Measurements from ENCODE around the gene NHERF2. TPM values are rescaled to one million over a fixed set of nuclear protein-coding genes. Genes with fewer than 3 reads are reported as not detected.

Gene NHERF2
- total and polyA plus RNA-seq, 9 of the 15 experiments (the other 6 are each of a cell fraction or from before 2014, with no cell fraction given): 0.15 to 42.0 (median 12.5) TPM

DNA sequence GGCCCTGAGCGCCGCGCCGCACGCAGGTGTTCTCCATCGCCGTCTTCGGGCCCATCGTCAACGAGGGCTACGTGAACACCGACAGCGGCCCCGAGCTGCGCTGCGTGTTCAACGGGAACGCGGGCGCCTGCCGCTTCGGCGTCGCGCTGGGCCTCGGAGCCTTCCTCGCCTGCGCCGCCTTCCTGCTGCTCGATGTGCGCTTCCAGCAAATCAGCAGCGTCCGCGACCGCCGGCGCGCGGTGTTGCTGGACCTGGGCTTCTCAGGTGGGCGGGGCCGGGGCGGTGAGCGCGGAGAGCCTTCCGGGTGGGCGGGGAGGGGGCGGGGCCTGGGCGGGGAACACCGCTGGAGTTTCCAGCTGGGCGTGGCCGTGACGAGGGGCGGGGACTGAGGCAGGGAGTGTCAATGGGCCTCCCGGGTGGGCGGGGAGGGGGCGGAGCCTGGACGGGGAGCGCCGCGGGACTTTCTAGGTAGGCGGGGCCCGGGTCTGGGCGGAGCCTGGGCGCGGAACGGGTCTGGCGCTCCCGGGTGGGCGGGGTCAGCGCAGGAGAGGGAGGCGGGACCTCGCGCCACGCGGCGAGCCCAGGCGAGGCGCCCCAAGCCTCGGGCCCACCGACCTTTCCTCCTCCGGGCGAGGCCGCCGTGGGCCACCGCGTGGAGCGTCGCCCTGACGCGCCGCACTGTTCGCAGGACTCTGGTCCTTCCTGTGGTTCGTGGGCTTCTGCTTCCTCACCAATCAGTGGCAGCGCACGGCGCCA, 34.6 kb upstream of the NHERF2 start (continued):
- TF ChIP-seq, protein P1, sequence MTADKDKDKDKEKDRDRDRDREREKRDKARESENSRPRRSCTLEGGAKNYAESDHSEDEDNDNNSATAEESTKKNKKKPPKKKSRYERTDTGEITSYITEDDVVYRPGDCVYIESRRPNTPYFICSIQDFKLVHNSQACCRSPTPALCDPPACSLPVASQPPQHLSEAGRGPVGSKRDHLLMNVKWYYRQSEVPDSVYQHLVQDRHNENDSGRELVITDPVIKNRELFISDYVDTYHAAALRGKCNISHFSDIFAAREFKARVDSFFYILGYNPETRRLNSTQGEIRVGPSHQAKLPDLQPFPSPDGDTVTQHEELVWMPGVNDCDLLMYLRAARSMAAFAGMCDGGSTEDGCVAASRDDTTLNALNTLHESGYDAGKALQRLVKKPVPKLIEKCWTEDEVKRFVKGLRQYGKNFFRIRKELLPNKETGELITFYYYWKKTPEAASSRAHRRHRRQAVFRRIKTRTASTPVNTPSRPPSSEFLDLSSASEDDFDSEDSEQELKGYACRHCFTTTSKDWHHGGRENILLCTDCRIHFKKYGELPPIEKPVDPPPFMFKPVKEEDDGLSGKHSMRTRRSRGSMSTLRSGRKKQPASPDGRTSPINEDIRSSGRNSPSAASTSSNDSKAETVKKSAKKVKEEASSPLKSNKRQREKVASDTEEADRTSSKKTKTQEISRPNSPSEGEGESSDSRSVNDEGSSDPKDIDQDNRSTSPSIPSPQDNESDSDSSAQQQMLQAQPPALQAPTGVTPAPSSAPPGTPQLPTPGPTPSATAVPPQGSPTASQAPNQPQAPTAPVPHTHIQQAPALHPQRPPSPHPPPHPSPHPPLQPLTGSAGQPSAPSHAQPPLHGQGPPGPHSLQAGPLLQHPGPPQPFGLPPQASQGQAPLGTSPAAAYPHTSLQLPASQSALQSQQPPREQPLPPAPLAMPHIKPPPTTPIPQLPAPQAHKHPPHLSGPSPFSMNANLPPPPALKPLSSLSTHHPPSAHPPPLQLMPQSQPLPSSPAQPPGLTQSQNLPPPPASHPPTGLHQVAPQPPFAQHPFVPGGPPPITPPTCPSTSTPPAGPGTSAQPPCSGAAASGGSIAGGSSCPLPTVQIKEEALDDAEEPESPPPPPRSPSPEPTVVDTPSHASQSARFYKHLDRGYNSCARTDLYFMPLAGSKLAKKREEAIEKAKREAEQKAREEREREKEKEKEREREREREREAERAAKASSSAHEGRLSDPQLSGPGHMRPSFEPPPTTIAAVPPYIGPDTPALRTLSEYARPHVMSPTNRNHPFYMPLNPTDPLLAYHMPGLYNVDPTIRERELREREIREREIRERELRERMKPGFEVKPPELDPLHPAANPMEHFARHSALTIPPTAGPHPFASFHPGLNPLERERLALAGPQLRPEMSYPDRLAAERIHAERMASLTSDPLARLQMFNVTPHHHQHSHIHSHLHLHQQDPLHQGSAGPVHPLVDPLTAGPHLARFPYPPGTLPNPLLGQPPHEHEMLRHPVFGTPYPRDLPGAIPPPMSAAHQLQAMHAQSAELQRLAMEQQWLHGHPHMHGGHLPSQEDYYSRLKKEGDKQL (CRISPR knock-in tag; IDR thresholded peaks at IDR 0.05; ENCODE audit: borderline replicate concordance): no peak
- TF ChIP-seq SUPT5H (IDR thresholded peaks at IDR 0.05): peak; percentile 63
- TF ChIP-seq MXD1 (CRISPR knock-in tag; IDR thresholded peaks at IDR 0.05; ENCODE audit: borderline replicate concordance, poor library complexity, severe bottlenecking): peak; percentile 31
- peak; percentile 79 for TF ChIP-seq SP1 (CRISPR knock-in tag; IDR thresholded peaks at IDR 0.05)
- TF ChIP-seq NRF1 (conservative IDR thresholded peaks at IDR 0.05 in 1 of 2, IDR thresholded peaks at IDR 0.05 in 1 of 2): peak; percentile 76 to 83
- TF ChIP-seq, protein P2, sequence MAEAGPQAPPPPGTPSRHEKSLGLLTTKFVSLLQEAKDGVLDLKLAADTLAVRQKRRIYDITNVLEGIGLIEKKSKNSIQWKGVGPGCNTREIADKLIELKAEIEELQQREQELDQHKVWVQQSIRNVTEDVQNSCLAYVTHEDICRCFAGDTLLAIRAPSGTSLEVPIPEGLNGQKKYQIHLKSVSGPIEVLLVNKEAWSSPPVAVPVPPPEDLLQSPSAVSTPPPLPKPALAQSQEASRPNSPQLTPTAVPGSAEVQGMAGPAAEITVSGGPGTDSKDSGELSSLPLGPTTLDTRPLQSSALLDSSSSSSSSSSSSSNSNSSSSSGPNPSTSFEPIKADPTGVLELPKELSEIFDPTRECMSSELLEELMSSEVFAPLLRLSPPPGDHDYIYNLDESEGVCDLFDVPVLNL (CRISPR knock-in tag; IDR thresholded peaks at IDR 0.05; ENCODE audit: low read depth): 0 out of 2 replicates have a peak, but pooled peaks have one; percentile 41
- peak; percentile 95 for TF ChIP-seq MYC (IDR thresholded peaks at IDR 0.05; ENCODE audit: low read depth, low read length)
- TF ChIP-seq MYC (CRISPR knock-in tag; IDR thresholded peaks at IDR 0.05; ENCODE audit: borderline replicate concordance, low read depth): no peak
- no peak for TF ChIP-seq JUNB (CRISPR knock-in tag; conservative IDR thresholded peaks at IDR 0.05)
- TF ChIP-seq, protein P3, sequence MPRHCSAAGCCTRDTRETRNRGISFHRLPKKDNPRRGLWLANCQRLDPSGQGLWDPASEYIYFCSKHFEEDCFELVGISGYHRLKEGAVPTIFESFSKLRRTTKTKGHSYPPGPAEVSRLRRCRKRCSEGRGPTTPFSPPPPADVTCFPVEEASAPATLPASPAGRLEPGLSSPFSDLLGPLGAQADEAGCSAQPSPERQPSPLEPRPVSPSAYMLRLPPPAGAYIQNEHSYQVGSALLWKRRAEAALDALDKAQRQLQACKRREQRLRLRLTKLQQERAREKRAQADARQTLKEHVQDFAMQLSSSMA (CRISPR knock-in tag; IDR thresholded peaks at IDR 0.05): peak; percentile 60; the same call in 1 of the 2 replicates
- TF ChIP-seq, protein P4, sequence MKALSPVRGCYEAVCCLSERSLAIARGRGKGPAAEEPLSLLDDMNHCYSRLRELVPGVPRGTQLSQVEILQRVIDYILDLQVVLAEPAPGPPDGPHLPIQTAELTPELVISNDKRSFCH (CRISPR knock-in tag; IDR thresholded peaks at IDR 0.05): no peak
- TF ChIP-seq, protein P4 (tag; IDR thresholded peaks at IDR 0.05): 0 out of 2 replicates have a peak, but pooled peaks have one; percentile 29
- TF ChIP-seq MAZ (CRISPR knock-in tag; conservative IDR thresholded peaks at IDR 0.05 in 1 of 2, IDR thresholded peaks at IDR 0.05 in 1 of 2): peak; percentile 57 to 77
- 0 out of 2 replicates have a peak, but pooled peaks have one; percentile 48 for TF ChIP-seq ZNF24 (IDR thresholded peaks at IDR 0.05)
- TF ChIP-seq POLR2A (conservative IDR thresholded peaks at IDR 0.05): peak; percentile 73
- TF ChIP-seq ATF7 (IDR thresholded peaks at IDR 0.05): peak; percentile 36; the same call in 1 of the 2 replicates
- TF ChIP-seq MAFK (IDR thresholded peaks at IDR 0.05; ENCODE audit: low read length): no peak
- no peak for TF ChIP-seq ZNF133 (CRISPR knock-in tag; IDR thresholded peaks at IDR 0.05)
- no peak for TF ChIP-seq NFXL1 (CRISPR knock-in tag; IDR thresholded peaks at IDR 0.05)

Measured in K562 (cell line).